Sigmoid colon (tissue), 4 donors: ENCODE data around the gene ZCCHC10.

Source experiments
- EP300 ChIP-seq, 4 donors: sonication (generic); formaldehyde crosslinking; IDR thresholded peaks; one replicate each; pipeline ENCODE4 v1.6.1; 2017; ENCODE audit warnings: antibody characterized with exemption in 4 of 4
- POLR2A ChIP-seq, 2 donors: fragments of 450-650 bp; IDR thresholded peaks; one replicate each; pipeline ENCODE4 v1.6.1; 2016; ENCODE audit warnings: antibody characterized with exemption in 2 of 2, mild to moderate bottlenecking in 2 of 2, moderate library complexity in 2 of 2
- POLR2AphosphoS5 ChIP-seq, 4 donors: sonication (generic); formaldehyde crosslinking; IDR thresholded peaks; one replicate each; pipeline ENCODE4 v1.6.1; 2017; ENCODE audit warnings: antibody characterized with exemption in 4 of 4
- TF ChIP-seq, protein P1 (sequence below), 4 experiments: fragments of 450-650 bp in 3 of 4; fragments of 200-600 bp in 1 of 4; IDR thresholded peaks; one replicate each; pipeline ENCODE4 v1.5.1; 2016 to 2019; ENCODE audit warnings: antibody characterized with exemption in 4 of 4, mild to moderate bottlenecking in 3 of 4, moderate library complexity in 2 of 4

DNA sequence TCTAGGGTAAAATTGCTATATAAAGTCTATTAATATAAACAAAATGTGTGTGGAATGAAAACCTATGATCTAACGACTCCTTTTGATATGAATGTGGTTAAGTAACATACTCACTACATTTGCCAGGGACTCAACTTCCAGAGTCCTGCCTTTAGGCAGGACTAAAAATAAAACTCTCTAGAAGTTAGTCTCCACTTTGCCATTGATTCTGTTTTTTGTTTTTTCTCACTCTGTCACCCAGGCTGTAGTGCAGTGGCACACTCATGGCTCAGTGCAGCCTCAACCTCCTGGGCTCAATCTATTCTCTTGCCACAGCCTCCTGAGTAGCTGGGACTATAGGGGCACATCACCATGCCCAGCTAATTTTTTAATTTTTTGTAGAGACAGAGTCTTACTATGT is 30.0 kb downstream of the ZCCHC10 start:
- TF ChIP-seq, protein P1, sequence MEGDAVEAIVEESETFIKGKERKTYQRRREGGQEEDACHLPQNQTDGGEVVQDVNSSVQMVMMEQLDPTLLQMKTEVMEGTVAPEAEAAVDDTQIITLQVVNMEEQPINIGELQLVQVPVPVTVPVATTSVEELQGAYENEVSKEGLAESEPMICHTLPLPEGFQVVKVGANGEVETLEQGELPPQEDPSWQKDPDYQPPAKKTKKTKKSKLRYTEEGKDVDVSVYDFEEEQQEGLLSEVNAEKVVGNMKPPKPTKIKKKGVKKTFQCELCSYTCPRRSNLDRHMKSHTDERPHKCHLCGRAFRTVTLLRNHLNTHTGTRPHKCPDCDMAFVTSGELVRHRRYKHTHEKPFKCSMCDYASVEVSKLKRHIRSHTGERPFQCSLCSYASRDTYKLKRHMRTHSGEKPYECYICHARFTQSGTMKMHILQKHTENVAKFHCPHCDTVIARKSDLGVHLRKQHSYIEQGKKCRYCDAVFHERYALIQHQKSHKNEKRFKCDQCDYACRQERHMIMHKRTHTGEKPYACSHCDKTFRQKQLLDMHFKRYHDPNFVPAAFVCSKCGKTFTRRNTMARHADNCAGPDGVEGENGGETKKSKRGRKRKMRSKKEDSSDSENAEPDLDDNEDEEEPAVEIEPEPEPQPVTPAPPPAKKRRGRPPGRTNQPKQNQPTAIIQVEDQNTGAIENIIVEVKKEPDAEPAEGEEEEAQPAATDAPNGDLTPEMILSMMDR (IDR thresholded peaks at IDR 0.05) = no peak
- TF ChIP-seq POLR2A (IDR thresholded peaks at IDR 0.05) (no peak), EP300 (IDR thresholded peaks at IDR 0.05) (no peak), POLR2AphosphoS5 (IDR thresholded peaks at IDR 0.05) (no peak)
